COLO829 (cell line): ENCODE data around the gene SIGLEC7.
"Not testable (repeated sequence)": the region's sequence is repeated elsewhere in the genome, so short reads cannot be mapped to it uniquely, and the experiment has no call there.

ENCODE experiments used
- DNase-seq: peaks from one replicate; pipeline ENCODE4 v3.0.0; 2012; ENCODE audit warnings: low spot score

SIGLEC7 gene

GRCh38 chr19:51139299-51140014 lies 2.6 kb upstream of the SIGLEC7 start:
- DNase-seq: no peak

- DNase-seq: no peak
These were observed 1.7 kb upstream of the SIGLEC7 start for GRCh38 chr19:51140441-51140840.

GRCh38 chr19:51141181-51141580 lies 920 bp upstream of the SIGLEC7 start:
- no peak for DNase-seq

- not testable (repeated sequence) for DNase-seq
These were observed 841 bp downstream of the SIGLEC7 start for GRCh38 chr19:51142809-51143475.

GRCh38 chr19:51143486-51143885 lies 1.4 kb downstream of the SIGLEC7 start:
- DNase-seq: no peak

- no peak for DNase-seq
These were observed 2.5 kb downstream of the SIGLEC7 start for GRCh38 chr19:51144482-51145045.

GRCh38 chr19:51145916-51146493 lies 3.9 kb downstream of the SIGLEC7 start:
- DNase-seq: no peak

GRCh38 chr19:51146751-51147150 lies 4.7 kb downstream of the SIGLEC7 start:
- no peak for DNase-seq

GRCh38 chr19:51147663-51148062 lies 5.6 kb downstream of the SIGLEC7 start:
- no peak for DNase-seq

GRCh38 chr19:51148580-51148979 lies 6.5 kb downstream of the SIGLEC7 start:
- no peak for DNase-seq

GRCh38 chr19:51150627-51151026 lies 8.5 kb downstream of the SIGLEC7 start:
- DNase-seq: no peak

- no peak for DNase-seq
These were observed 14.6 kb downstream of the SIGLEC7 start for GRCh38 chr19:51156710-51157109.

- DNase-seq: no peak
These were observed 15.2 kb downstream of the SIGLEC7 start for GRCh38 chr19:51157265-51157664.

GRCh38 chr19:51158474-51159129 lies 16.5 kb downstream of the SIGLEC7 start:
- DNase-seq: peak; percentile 45

- DNase-seq: no peak
These were observed 17.6 kb downstream of the SIGLEC7 start for GRCh38 chr19:51159656-51160055.

GRCh38 chr19:51161266-51161665 lies 19.2 kb downstream of the SIGLEC7 start:
- DNase-seq: no peak

GRCh38 chr19:51161867-51162496 lies 19.9 kb downstream of the SIGLEC7 start:
- no peak for DNase-seq

GRCh38 chr19:51163257-51163656 lies 21.2 kb downstream of the SIGLEC7 start:
- no peak for DNase-seq

- no peak for DNase-seq
These were observed 22.1 kb downstream of the SIGLEC7 start for GRCh38 chr19:51164215-51164614.

GRCh38 chr19:51166846-51167490 lies 24.9 kb downstream of the SIGLEC7 start:
- DNase-seq: no peak

GRCh38 chr19:51168564-51169282 lies 26.6 kb downstream of the SIGLEC7 start:
- no peak for DNase-seq
